ENCODE results near the gene CAMKK1.

CAMKK1 gene

GRCh38 chr17:3897731-3898130, 4.9 kb upstream of the CAMKK1 start:
- no peak for DNase-seq (ENCODE audit: low read depth in 2 of 3, low spot score in 1 of 3)

GRCh38 chr17:3896968-3897235, 4.0 kb upstream of the CAMKK1 start:
- DNase-seq (ENCODE audit: low read depth in 2 of 3, low spot score in 1 of 3): no peak

- no peak for DNase-seq (ENCODE audit: low read depth in 2 of 3, low spot score in 1 of 3)
These were observed 3.5 kb upstream of the CAMKK1 start for GRCh38 chr17:3896108-3896967.

GRCh38 chr17:3895354-3895753, 2.5 kb upstream of the CAMKK1 start:
- DNase-seq (ENCODE audit: low read depth in 2 of 3, low spot score in 1 of 3): no peak

- no peak for DNase-seq (ENCODE audit: low read depth in 2 of 3, low spot score in 1 of 3)
These were observed 2.1 kb upstream of the CAMKK1 start for GRCh38 chr17:3894911-3895343.

- DNase-seq (ENCODE audit: low read depth in 2 of 3, low spot score in 1 of 3): no peak
These were observed 1.3 kb upstream of the CAMKK1 start for GRCh38 chr17:3894188-3894587.

- no peak for DNase-seq (ENCODE audit: low read depth in 2 of 3, low spot score in 1 of 3)
These were observed 865 bp upstream of the CAMKK1 start for GRCh38 chr17:3893720-3894116.

GRCh38 chr17:3892095-3892998, 506 bp downstream of the CAMKK1 start:
- DNase-seq (ENCODE audit: low read depth in 2 of 3, low spot score in 1 of 3): peak; percentile 27 to 38 (median 34)

GRCh38 chr17:3891626-3892094, 1.2 kb downstream of the CAMKK1 start:
- DNase-seq (ENCODE audit: low read depth in 2 of 3, low spot score in 1 of 3): no peak

- DNase-seq (ENCODE audit: low read depth in 2 of 3, low spot score in 1 of 3): no peak
These were observed 2.0 kb downstream of the CAMKK1 start for GRCh38 chr17:3890878-3891219.

- no peak for DNase-seq (ENCODE audit: low read depth in 2 of 3, low spot score in 1 of 3)
These were observed 2.6 kb downstream of the CAMKK1 start for GRCh38 chr17:3890082-3890877.

GRCh38 chr17:3889325-3890012, 3.4 kb downstream of the CAMKK1 start:
- DNase-seq (ENCODE audit: low read depth in 2 of 3, low spot score in 1 of 3): no peak

GRCh38 chr17:3888343-3889171, 4.3 kb downstream of the CAMKK1 start:
- no peak for DNase-seq (ENCODE audit: low read depth in 2 of 3, low spot score in 1 of 3)

GRCh38 chr17:3887804-3888203, 5.0 kb downstream of the CAMKK1 start:
- no peak for DNase-seq (ENCODE audit: low read depth in 2 of 3, low spot score in 1 of 3)

GRCh38 chr17:3887394-3887793, 5.5 kb downstream of the CAMKK1 start:
- DNase-seq (ENCODE audit: low read depth in 2 of 3, low spot score in 1 of 3): no peak

- no peak for DNase-seq (ENCODE audit: low read depth in 2 of 3, low spot score in 1 of 3)
These were observed 6.1 kb downstream of the CAMKK1 start for GRCh38 chr17:3886776-3887175.

- DNase-seq (ENCODE audit: low read depth in 2 of 3, low spot score in 1 of 3): no peak
These were observed 6.9 kb downstream of the CAMKK1 start for GRCh38 chr17:3885970-3886369.

GRCh38 chr17:3885271-3885670, 7.6 kb downstream of the CAMKK1 start:
- no peak for DNase-seq (ENCODE audit: low read depth in 2 of 3, low spot score in 1 of 3)

GRCh38 chr17:3884188-3884587, 8.7 kb downstream of the CAMKK1 start:
- no peak for DNase-seq (ENCODE audit: low read depth in 2 of 3, low spot score in 1 of 3)

- no peak for DNase-seq (ENCODE audit: low read depth in 2 of 3, low spot score in 1 of 3)
These were observed 10.6 kb downstream of the CAMKK1 start for GRCh38 chr17:3882276-3882675.

Measured in stimulated activated CD4-positive, alpha-beta T cell treated with anti-CD3 and anti-CD28 coated beads, Interleukin-12 subunit alpha, Interleukin-12 subunit beta, amount 100 ng/mL, for 48 hours (primary cell).